NCI-H2196 (cell line): ENCODE measurements around the gene ALOXE3.

ENCODE experiments used
- DNase-seq: peaks from one replicate; lab custom pipeline; 2025; ENCODE audit not compliant: unreplicated experiment; lab: John Stamatoyannopoulos, UW

The ALOXE3 gene

DNA sequence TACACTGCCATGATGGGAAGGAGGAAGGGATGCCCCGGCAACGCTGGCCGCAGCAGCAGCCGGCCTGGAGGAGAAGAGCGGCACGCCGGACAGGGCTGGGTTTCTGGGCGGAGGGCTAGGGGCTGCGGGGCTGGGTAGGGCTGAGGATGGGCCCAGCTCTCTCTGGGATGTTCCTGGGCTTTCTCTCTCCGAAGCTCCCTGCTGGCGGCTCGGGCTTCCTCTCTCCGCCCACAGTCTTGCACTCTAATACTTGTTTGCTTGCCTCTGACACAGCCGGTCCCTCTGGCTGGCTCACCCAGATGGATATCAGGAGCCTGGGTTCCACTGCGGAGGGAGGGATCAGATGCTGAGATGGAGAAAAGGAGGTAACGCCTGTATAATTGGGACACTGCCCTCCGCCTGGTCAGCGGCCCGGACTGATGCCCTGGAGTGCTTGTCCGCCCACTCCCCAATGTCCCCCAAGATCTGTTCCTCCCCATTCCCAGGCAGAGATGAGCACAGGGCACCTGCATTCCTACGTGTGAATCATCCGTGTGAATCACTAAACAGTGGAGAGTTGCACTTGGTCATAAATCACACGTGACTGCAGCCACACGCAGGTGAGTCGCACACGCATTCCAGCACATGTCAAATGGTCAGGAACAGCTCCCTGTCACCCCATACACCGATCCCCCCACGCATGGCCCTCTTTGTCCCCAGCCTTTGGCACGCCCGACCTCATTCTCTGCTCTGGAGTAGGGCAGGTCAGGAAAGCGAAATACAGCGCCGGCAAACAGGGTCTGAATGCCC, at the start of gene ALOXE3:
Gene ALOXE3 (minus strand): TSS at position 535 of the 789 bp plus-strand sequence. CDS start 524 bp downstream, at position 11.
- no peak for DNase-seq

DNA sequence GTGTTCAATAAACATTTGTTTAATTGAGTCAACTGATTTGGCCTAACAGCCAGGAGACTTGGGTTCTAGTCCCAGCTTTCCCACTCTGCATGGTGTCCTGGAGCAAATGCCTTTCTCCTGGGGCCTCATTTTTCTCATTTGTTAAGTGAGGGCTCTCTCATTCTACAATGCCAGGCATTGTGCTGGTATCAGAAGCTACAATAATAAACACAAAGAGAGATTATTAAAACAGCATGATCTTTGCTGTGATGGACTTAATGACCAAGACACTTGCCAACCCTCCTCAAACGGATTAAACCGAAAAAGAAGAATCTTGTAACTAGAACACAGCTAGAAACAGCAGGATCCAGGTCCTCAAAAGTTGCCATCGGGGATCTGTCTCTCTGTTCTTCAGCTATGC, 49.2 kb upstream of the ALOXE3 start:
- no peak for DNase-seq

DNA sequence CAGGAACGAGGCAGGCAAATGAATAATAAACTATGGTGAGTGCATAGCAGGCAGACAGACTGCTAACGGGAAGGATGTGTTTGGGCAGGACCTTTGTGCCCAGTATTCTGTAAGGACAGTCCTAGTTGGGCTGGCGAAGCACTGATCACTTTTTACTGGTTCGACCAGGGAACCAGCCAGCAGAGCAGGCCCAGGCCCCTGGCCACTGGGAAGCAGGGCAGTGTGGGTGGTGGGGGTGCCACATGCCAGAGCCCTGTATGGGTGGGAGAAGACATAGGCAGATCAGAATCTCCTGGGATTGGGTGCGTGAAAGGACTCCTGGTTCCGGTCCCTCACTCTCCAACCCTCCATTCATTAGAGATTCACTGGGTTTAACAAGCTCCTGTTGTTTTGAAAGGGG, 48.4 kb upstream of the ALOXE3 start:
- DNase-seq: no peak

DNA sequence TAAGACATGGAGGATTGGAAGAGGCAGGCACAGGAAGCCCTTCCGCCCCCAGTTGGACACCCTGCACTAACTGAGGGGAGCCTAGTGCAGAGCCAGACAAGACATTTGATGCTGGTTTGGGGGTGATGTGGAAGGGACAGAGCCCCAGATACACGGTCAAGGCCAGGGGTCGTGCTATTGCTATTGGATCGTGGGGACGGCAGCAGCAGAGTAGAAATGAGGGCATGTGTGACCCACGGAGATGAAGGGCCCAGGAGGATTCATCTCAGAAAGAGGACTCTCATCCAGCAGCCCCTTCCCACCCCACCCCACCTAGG, 46.5 kb upstream of the ALOXE3 start:
- no peak for DNase-seq

DNA sequence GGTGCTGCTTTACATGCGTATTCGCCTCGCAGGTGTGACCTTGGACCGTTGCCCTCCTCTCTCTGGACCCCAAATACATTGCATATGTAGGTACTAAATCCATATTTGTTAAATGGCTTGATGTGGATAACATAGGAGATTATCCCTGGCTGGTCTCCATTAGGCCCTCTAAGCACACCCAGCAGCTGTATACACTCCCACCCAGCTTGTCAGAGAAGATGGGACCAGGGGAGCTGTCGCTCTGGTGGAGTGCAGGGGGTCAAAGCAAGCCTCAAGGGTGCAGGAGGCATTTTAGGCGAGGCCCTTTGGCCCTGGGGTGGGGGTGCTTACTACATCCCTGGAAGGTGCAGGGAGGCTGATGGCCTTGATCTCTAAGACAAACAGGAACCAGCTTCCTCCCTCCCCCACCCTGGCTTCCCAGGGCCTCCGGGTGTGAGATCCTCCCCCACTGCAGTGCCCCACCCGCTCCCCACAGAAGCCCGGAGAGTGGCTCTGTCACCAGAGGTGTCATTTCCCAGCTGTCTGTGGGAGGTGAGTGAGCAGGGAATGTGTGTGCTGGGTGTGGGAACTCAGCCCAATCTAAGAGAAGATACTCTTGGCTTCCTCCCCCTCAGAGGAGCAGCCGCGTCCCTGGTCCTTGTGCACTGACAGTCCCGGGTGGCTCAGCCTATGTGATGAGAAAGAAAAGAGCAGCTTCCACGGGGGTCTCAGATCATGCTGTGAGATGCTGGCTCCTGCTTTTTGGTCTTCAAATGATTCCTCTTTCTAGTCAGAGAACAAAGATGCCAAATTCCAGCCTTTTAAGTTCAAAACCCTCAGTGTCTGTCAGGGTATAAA, 45.9 kb upstream of the ALOXE3 start:
- DNase-seq: no peak

DNA sequence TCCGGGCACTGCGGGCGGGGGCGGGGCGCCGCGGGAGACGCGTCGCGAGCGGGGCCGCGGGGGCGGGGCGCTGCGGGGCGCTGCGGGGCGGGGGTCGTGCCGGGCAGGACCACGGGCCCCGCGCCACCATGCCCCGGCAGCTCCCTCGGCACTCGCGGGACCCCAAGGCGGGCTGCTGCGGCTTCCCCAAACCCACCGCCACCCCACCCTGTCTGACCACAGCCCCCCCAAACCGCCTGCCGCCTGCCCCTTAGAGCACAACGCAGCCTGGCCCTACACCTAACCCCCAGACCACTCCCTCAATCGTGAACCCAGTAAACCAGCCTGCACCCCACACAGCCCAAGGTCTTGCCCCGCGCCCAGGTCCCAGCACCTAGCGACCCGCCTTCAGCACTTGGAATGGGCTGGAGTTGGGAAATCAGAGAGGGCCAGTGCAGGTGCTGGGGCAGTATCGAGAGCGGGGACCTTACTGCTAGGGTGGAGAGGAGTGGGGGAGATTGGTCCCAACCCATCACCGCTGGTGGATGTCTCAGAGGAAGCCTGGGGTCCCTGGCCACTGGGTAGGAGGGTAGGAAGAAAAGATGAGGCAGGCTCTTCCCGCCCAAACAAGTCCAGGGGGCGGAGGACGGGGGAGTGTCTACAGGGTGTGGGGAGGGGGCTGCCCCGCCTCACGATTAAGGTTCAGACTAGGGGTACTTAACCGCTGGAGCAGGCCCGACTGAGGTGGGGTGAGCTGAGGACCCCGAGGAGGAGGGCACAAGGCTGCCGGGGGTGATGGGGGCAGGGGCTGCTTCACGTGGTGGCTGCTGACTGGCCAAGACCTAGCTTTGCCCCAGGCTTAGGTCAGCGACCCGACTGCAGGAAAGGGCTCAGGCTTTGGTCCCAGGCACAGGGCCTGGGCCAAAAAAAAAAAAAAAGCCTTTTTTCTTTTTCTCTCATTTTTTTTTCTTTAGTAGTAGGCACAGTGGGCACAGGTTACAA, 45.0 kb upstream of the ALOXE3 start:
- no peak for DNase-seq

DNA sequence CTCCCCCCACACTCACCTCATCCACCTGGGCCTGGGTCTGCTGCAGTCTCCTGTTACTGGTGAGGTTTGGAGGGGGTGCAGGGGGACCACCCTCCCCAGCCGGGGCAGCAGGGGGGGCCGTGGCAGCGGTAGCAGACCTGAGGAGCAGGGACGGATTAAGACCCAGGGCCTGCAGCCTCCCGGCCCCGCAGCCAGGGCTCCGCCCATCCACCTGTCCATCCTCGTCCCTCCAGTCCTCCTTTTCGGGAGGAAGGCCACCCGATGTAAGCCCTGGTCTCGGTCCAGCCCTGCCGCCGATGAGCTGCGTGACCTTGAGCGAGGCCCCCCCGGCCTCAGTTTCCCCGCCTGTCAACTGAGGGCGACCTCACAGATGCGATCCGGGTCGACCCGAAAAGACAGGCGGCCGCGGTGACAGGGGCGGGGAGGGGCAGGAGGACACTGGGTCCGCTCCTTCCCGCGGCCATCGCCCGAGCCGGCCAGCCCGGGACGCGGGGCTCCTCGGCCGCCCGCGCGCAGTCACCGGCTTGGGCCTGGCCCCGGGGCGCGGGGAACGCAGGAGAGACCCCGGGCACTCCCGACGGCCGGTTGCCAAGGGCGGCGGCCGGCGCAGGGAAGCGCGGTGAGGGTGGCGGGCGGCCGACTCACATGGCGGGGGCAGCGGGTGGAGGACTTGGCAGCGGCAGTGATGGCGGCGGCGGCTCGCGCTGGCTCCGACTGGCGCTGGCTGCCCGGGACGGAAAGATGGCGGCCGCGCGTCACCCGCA, 44.1 kb upstream of the ALOXE3 start, which contains the start of gene VAMP2:
Gene VAMP2 (minus strand): TSS at position 716 of the 764 bp plus-strand sequence. CDS start 69 bp downstream, at position 647.
- DNase-seq: peak; percentile 65

DNA sequence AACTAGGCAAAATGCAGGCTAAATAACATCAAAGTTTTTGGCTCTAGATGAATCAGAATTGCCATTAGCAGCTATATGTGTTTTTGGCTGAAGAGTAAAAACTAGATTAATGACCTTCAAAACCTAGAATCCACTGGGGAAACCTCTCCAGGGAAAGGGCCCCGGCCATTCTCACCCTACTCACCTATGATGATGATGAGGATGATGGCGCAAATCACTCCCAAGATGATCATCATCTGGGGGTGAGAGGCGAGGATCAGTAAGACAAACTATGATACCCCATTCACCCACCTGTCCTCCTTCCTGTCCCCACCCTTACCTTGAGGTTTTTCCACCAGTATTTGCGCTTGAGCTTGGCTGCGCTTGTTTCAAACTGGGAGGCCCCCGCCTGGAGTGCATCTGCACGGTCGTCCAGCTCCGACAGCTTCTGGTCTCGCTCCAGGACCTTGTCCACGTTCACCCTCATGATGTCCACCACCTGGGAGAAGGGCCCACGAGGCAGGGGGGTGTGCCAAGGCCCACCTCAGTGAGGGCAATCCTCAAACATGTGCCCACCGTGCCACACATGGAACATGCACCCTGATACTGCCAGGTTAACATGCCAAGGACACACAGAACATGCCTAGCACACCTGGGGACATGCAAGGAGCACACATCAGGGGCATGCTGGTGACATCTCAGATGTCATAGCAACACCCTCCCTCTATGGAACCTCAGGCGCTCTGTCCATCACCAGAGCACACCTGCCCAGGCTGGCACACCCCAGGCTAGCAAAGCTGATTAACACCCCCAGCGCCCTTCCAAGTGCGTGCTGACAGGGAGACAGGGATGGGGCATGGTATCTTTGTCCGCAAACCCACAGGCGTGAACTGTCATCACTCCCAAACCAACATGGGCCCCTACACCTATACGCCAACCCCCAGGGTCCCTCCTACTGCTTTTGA, 43.2 kb upstream of the ALOXE3 start:
- DNase-seq: no peak

DNA sequence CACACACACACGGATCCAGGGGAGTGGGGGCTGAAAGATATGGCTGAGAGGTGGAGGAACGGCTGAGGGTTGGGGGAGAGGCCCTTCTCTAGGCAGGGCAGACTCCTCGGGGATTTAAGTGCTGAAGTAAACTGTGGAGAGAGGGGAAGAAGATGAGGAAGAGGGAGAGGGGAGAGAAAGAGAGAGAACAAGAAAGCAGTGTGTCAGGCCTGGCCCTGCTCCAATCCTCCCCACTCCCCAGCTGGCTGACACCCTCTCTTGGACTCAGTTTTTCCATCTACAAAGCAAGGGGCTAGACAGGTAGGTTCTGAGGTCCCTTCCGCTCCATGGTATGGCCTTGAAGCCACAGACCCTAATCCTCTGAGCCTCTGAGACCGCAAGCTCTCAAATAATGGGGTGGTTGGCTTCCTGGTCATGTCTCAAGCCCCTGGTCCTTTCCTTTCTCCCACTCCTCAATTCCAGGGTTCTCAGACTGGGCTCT, 42.5 kb upstream of the ALOXE3 start:
- DNase-seq: no peak

DNA sequence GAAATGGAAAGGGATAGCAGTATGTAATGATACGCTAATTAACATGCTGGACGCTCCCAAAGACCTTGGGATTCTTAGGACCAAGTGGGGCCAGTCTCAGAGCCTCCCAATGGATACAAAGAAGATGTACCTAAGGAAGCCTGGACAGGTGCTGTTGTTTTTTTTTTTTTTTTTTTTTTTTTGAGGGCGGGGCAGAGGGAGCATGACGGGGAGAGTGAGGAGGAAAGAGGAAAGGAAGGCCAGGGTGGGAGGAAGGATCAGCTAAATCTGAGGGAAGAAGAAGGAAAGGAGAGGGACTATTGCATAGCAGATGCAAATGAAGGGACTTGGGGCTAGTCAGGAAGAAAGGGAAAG, 41.9 kb upstream of the ALOXE3 start:
- no peak for DNase-seq

DNA sequence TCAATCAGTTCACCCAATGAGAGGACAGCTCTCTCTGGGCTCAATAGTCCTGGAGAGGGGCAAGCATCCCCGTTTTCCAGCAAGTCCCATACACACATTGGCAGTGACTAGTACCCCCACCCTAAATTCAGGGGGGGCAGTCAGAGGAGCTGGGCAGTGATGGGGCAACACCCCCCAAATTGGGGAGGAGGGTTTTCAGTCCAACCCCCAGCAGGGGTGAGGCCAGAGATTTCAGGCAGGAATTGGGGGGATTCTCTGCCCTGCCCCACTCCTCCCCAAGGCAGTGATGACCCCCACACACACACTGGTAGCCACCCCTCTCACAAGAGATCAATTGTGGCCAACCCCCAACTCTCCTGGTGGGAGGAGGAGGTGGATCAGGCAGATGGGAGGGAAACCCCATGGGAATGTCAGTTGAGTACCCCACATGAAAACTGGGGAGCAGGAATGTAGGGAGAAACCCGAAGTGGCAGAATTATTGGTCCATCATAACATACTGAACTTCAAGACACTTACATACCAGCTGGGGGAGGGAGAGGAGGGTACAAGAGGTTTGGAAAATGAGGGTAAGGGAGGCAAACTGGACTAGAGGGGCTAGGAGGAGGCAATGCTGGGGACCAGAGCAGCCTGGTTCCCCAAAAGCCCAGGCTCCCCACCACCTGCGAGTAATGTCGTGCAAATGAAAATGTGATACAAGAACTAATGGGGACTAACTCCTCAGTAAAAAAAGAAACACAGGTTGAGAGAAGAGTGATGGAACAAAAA, 41.3 kb upstream of the ALOXE3 start:
- no peak for DNase-seq

DNA sequence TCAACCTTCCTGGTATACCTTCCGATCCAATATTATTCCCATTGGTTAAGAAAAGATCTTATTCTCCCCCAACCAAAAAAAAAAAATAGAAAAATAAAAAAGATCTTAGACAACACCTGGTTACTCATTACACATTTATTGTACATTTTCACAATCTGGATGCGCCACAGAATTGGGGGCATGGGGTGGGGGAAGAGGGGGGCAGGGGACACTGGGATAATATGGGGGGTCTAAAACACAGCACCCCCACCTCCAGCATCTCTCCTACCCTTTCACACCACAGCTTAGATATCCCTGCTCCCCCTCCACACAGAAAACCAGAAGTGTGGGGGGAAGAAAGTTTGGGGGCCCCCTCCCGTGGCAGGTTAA, 40.7 kb upstream of the ALOXE3 start:
- no peak for DNase-seq

DNA sequence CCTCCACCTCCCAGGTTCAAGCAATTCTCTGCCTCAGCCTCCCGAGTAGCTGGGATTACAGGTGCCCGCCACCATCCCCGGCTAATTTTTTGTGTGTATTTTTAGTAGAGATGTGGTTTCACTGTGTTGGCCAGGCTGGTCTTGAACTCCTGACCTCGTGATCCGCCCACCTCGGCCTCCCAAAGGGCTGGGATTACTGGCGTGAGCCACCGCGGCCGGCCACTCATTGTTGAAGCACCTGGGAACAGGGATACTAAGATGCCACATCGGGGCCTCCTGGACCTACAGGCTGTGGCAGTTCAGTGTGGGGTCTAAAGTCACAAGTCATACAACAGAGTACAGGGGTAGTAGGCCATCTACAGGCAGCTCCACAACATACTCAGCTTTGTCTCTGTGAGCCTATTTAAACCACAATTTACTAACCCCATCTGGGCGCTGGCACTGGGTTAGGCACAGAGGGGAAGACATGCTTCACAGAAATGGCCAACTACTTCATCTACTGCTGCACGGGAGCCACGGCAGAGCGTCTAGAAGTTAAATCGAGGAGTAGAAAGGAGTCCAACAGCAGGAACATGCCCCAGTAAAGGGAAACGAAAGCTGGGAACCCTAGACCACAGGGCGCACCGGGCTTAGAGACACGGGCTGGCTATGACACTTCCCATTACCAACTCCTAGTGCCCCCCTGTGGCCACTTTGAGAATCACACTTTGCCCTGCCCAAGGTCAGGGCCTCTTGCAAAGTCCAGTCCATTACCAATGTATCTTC, 40.1 kb upstream of the ALOXE3 start:
- peak; percentile 78 for DNase-seq

DNA sequence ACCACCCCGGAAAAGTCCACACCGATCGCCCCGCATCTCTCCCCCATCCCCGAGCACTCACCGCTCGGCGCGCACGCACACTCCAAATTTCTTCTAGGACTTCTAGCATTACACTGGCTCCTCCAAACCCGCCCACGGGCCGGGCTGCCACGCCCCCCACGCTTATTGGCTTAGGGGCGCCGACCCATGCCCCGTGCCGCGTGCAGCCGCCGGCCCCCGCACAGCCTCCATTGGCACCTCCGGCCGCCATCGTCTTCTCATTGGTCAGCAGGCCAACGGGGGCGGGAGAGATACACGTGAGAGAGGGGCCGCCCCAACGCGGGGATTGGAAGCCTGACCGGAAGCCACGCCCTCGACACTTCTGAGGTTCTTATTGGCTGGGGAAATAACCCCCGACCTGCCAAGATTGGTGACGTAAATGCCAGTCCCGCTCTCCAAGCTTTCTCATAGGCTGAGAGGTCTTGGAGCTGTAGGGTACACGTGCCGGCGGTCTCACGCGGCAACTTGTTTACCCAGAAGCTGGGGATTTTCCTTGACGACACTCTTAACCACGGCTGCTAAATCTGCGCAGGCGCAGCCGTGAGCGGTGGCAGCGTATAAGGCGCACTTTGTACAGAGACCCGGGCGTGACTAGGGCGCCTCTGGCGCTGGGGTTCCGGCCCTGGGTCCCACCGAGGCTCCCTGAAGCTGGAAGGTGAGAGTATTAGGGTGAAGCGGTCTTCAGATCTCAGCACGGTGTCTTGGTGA, 38.1 kb upstream of the ALOXE3 start:
- peak; percentile 95 for DNase-seq

DNA sequence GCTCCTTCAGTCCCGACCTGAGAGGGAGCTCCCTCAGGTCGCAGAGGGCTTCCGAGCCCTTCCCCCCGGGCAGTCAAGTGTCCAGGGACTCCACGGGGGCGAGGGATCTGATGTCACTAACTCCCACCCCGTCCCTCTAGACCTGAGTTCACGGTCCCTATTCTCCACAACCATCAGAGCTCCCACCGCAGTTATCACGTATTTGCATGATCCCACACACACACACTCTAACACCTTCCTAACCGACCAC, 37.6 kb upstream of the ALOXE3 start:
- no peak for DNase-seq

DNA sequence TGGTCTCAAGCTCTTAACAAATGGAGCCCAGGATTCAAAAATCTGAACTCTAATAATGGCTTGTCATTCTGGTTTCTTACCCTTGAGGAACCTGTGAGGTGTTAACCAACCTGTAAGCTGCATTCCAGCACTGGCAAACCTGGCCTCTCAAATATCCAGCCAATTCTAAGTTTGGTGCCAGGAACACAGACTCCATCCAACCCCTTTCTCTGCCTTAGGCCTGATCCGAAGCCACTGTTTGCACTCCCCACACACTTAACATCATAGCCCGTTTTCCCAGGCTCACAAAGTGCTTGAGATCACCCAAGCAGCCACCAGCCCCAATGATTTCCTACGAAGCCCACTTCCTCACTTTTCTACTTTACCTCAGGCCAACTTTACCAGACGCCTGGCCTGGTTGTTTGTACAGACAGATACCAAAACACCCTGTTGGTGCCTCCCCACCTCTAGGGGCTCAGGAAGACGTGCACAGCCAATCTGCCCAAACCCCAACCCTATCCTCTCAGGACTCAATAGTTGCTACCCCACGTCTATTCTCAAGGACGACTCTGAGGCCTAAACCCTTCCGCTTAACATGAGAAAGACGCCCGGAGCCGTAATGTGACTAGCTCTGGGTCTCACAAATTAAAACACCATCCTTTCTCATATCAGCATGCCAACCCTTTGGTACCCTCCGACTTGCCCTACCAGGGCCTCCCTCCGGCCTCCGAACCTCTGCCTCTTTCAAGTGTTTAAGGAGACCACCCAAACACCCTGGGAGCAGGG, 37.1 kb upstream of the ALOXE3 start:
- no peak for DNase-seq
